ENCODE measurements around the gene HTT.

Gene HTT

DNA sequence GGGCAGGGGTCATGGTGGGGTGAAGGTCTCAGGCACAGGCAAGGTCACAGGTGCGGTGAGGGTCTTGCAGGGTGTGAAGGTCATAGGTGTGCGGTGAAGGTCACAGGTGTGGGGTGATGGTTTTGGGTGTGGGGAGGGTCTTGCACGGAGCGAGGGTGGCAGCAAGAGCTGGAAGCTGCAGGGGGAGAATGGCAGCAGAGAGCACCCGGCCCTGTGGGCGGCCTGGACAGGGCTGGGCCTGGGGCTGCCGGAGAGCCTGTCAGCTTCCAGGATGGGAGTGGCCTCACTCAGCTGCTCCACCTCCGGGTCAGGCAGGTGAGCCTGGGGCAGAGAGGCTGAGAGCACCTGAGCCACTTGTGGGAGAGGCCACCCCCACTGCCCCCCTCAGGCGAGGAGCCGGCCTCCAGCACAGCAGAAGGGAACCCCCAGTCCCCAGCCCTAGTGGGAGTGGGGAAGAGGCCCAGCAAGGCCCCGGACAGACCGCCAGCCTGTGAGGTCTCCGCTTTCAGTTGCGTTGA lies 176.0 kb downstream of the HTT start:
- H3K4me3 ChIP-seq = no peak overlapping the region
- DNase-seq (ENCODE audit: low read depth, low spot score) = no peak
- no peaks in the 10 kb centered on the region for H3K36me3 ChIP-seq (ENCODE audit: insufficient read depth, low read length)
- no peak overlapping the region for H3K27ac ChIP-seq
- TF ChIP-seq POLR2AphosphoS5 (IDR thresholded peaks at IDR 0.05; ENCODE audit: borderline replicate concordance, low read depth, low read length) (no peak), FOXP2 (optimal IDR thresholded peaks at IDR 0.05; ENCODE audit: control extremely low read depth, extremely low read length, insufficient read depth) (no peak), EZH2 (IDR thresholded peaks at IDR 0.05) (no peak)
- no peaks in the 10 kb centered on the region for H3K9me3 ChIP-seq (ENCODE audit: low read depth, low read length)
- no peak overlapping the region for H3K9ac ChIP-seq (ENCODE audit: insufficient read length)

DNA sequence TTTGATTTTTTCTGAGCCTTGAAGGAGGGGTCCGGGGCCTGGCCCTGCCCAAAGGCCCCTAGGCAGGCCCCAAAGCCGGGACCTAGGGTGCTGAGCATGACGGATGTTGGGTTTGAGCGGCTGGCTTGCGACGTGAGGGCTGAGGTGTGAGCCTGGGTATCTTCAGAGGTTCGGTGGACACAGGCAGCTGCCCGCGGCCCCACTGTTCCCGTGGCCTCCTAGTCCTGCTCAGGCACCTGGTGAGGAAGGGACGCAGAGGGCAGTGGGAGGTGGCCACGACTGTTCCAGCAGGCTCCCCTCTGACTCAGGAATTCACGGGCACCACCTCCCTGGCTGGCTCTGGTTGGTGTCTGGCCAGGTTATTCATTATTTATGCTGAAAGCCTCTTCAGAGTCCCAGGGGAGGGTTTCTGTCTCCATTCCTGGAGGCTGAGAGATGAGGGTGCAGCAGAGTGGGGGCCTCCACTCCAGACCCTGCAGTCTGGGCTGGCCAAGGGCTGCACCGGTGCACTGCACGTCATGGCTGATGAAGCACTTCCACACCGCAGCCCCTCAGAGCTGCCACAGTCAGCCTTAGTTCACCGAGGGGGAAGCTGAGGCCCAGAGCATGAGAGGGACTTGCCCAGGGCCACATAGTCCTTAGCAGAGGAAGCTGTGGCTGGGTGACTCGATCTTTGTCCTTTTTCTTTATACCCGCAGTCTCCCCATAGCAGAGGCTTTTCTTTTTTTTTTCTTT lies 176.6 kb downstream of the HTT start:
- no peak for TF ChIP-seq FOXP2 (optimal IDR thresholded peaks at IDR 0.05; ENCODE audit: control extremely low read depth, extremely low read length, insufficient read depth)
- no peak for TF ChIP-seq EZH2 (IDR thresholded peaks at IDR 0.05)
- no peak for TF ChIP-seq POLR2AphosphoS5 (IDR thresholded peaks at IDR 0.05; ENCODE audit: borderline replicate concordance, low read depth, low read length)
- DNase-seq (ENCODE audit: low read depth, low spot score) = no peak
- no peak overlapping the region for H3K9ac ChIP-seq (ENCODE audit: insufficient read length)
- no peaks in the 10 kb centered on the region for H3K9me3 ChIP-seq (ENCODE audit: low read depth, low read length)
- H3K27ac ChIP-seq = no peak overlapping the region
- H3K4me3 ChIP-seq = no peak overlapping the region
- H3K36me3 ChIP-seq (ENCODE audit: insufficient read depth, low read length) = no peaks in the 10 kb centered on the region

DNA sequence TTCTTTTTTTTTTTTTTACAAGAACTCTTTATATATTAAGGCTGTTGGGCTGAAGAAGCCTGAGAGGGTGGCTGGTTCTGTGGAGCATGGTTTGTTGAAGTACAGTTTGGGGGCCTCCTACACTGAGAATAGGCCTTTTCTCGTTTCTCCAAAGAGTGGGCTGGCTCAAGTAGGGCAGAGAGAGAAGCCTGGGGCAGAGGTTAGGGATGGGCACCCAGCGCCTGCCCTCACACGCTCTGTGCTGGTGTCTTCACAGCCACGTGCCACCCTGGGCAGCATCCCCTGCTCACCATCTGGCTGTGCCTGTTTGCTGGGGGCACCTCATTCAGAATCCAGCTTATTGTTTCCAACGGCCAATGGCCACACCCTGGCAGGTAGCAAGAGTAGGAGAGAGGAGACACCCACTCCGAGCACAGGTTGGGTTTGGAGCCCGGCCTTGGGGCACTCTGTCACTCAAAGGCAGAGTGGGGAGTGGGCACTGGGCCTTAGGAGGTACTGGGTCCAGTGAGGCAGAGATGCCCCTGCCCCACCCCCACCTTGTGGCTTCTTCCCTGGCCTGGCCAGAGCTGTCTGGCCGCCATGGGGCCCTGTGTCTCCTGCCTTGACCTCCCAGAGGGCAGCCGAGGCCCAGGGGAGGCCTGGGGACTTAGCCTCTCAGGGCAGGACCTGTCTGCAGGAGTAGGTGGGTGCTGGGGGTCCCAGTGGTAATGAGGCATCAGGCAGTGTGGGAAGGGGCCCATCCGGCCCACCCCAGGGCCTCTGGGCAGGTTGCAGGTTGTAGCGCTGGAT lies 177.4 kb downstream of the HTT start:
- Histone ChIP-seq H3K4me3 (no peak overlapping the region), H3K27ac (no peak overlapping the region), H3K36me3 (ENCODE audit: insufficient read depth, low read length) (no peaks in the 10 kb centered on the region), H3K9ac (ENCODE audit: insufficient read length) (no peak overlapping the region), H3K9me3 (ENCODE audit: low read depth, low read length) (no peaks in the 10 kb centered on the region)
- TF ChIP-seq FOXP2 (optimal IDR thresholded peaks at IDR 0.05; ENCODE audit: control extremely low read depth, extremely low read length, insufficient read depth) (no peak), EZH2 (IDR thresholded peaks at IDR 0.05) (no peak), POLR2AphosphoS5 (IDR thresholded peaks at IDR 0.05; ENCODE audit: borderline replicate concordance, low read depth, low read length) (no peak)
- no peak for DNase-seq (ENCODE audit: low read depth, low spot score)

- no peak for TF ChIP-seq EZH2 (IDR thresholded peaks at IDR 0.05)
- no peak for TF ChIP-seq POLR2AphosphoS5 (IDR thresholded peaks at IDR 0.05; ENCODE audit: borderline replicate concordance, low read depth, low read length)
- no peak for TF ChIP-seq FOXP2 (optimal IDR thresholded peaks at IDR 0.05; ENCODE audit: control extremely low read depth, extremely low read length, insufficient read depth)
- no peaks in the 10 kb centered on the region for H3K9me3 ChIP-seq (ENCODE audit: low read depth, low read length)
- H3K36me3 ChIP-seq (ENCODE audit: insufficient read depth, low read length) = no peaks in the 10 kb centered on the region
- no peak overlapping the region for H3K9ac ChIP-seq (ENCODE audit: insufficient read length)
- DNase-seq (ENCODE audit: low read depth, low spot score) = no peak
- no peak overlapping the region for H3K4me3 ChIP-seq
- H3K27ac ChIP-seq = no peak overlapping the region
Observed at GRCh38 chr4:3252480-3252828, 178.0 kb downstream of the HTT start.

- no peak for TF ChIP-seq POLR2AphosphoS5 (IDR thresholded peaks at IDR 0.05; ENCODE audit: borderline replicate concordance, low read depth, low read length)
- no peak for TF ChIP-seq EZH2 (IDR thresholded peaks at IDR 0.05)
- no peak for TF ChIP-seq FOXP2 (optimal IDR thresholded peaks at IDR 0.05; ENCODE audit: control extremely low read depth, extremely low read length, insufficient read depth)
- Histone ChIP-seq H3K27ac (no peak overlapping the region), H3K4me3 (no peak overlapping the region), H3K9me3 (ENCODE audit: low read depth, low read length) (no peaks in the 10 kb centered on the region), H3K9ac (ENCODE audit: insufficient read length) (no peak overlapping the region), H3K36me3 (ENCODE audit: insufficient read depth, low read length) (no peaks in the 10 kb centered on the region)
- no peak for DNase-seq (ENCODE audit: low read depth, low spot score)
Observed at GRCh38 chr4:3252831-3253641, 178.6 kb downstream of the HTT start.

GRCh38 chr4:3253808-3254207 lies 179.3 kb downstream of the HTT start:
- DNase-seq (ENCODE audit: low read depth, low spot score) = no peak
- H3K36me3 ChIP-seq (ENCODE audit: insufficient read depth, low read length) = no peaks in the 10 kb centered on the region
- H3K27ac ChIP-seq = no peak overlapping the region
- TF ChIP-seq EZH2 (IDR thresholded peaks at IDR 0.05) (no peak), POLR2AphosphoS5 (IDR thresholded peaks at IDR 0.05; ENCODE audit: borderline replicate concordance, low read depth, low read length) (no peak), FOXP2 (optimal IDR thresholded peaks at IDR 0.05; ENCODE audit: control extremely low read depth, extremely low read length, insufficient read depth) (no peak)
- no peak overlapping the region for H3K9ac ChIP-seq (ENCODE audit: insufficient read length)
- no peaks in the 10 kb centered on the region for H3K9me3 ChIP-seq (ENCODE audit: low read depth, low read length)
- H3K4me3 ChIP-seq = no peak overlapping the region

GRCh38 chr4:3254302-3255131 lies 180.0 kb downstream of the HTT start:
- H3K27ac ChIP-seq = no peak overlapping the region
- no peak overlapping the region for H3K9ac ChIP-seq (ENCODE audit: insufficient read length)
- DNase-seq (ENCODE audit: low read depth, low spot score) = no peak
- no peak overlapping the region for H3K4me3 ChIP-seq
- no peaks in the 10 kb centered on the region for H3K36me3 ChIP-seq (ENCODE audit: insufficient read depth, low read length)
- H3K9me3 ChIP-seq (ENCODE audit: low read depth, low read length) = no peaks in the 10 kb centered on the region
- TF ChIP-seq POLR2AphosphoS5 (IDR thresholded peaks at IDR 0.05; ENCODE audit: borderline replicate concordance, low read depth, low read length) (no peak), EZH2 (IDR thresholded peaks at IDR 0.05) (no peak), FOXP2 (optimal IDR thresholded peaks at IDR 0.05; ENCODE audit: control extremely low read depth, extremely low read length, insufficient read depth) (no peak)
